ENCODE data around the gene MED27. TPM values are rescaled to one million over a fixed set of nuclear protein-coding genes. Genes with fewer than 3 reads are reported as not detected.

Gene MED27
- total and polyA plus RNA-seq, 2 of the 13 experiments (the other 11 are each of a cell fraction or from before 2014, with no cell fraction given): 16.9 to 19.0 TPM

GRCh38 chr9:131845305-131846298 is 234.1 kb downstream of the MED27 start:
- in situ Hi-C loops (cut with HindIII; ENCODE audit: extremely low pct_ligation_motif_present, low pct_unique_long_range_greater_than_20kb) (no loop called here), intact Hi-C loops (cut with micrococcal nuclease; ENCODE audit: unreplicated experiment) (no loop called here)
- ChIA-PET POLR2A (no interaction called here), CTCF (ENCODE audit: low intra/inter-chr PET ratio, low total read pairs) (no interaction called here)
- DNase-seq (ENCODE audit: low spot score): no peak
- TF ChIP-seq NONO (IDR thresholded peaks at IDR 0.05): no peak
- TF ChIP-seq NONO (CRISPR knock-in tag; conservative IDR thresholded peaks at IDR 0.05): 0 out of 2 replicates have a peak, but pooled peaks have one; percentile 16
- no peak for TF ChIP-seq PHF20 (CRISPR knock-in tag; IDR thresholded peaks at IDR 0.05)
- no TSS peak for BruUV-seq (replicated peaks)
- no peak for ATAC-seq
- H3K4me1 ChIP-seq (ENCODE audit: insufficient read depth, low read length): peaks cover 7% of the 10 kb centered on the region; the same call in 1 of the 2 replicates
- H3K4me2 ChIP-seq (ENCODE audit: low read depth, low read length): peak overlapping the region; percentile 58
- H4K20me1 ChIP-seq (ENCODE audit: insufficient read depth, low read length): no peaks in the 10 kb centered on the region
- H2AFZ ChIP-seq (ENCODE audit: low read length): no peak overlapping the region
- H3K79me2 ChIP-seq (ENCODE audit: insufficient read depth, low read length): no peaks in the 10 kb centered on the region
- peak overlapping the region in 1 of 3 experiments; percentile 43; a peak in 1 of 6 replicates for H3K4me3 ChIP-seq (replicated peaks in 1 of 3; ENCODE audit: insufficient read depth in 1 of 3, low read depth in 2 of 3, low read length in 3 of 3)
- no peak overlapping the region for H3K27ac ChIP-seq (ENCODE audit: extremely low read length, insufficient read depth, low read length)
- H3K36me3 ChIP-seq (replicated peaks in 1 of 2; ENCODE audit: control insufficient read depth in 1 of 2, insufficient read depth in 2 of 2, low read length in 2 of 2): no peaks in the 10 kb centered on the region
- no peaks in the 10 kb centered on the region for H3K9me3 ChIP-seq (ENCODE audit: low read length)
- H3K27me3 ChIP-seq (ENCODE audit: control insufficient read depth in 1 of 2, insufficient read depth in 2 of 2, low read length in 2 of 2): peaks cover 5 to 54% of the 10 kb centered on the region in 2 experiments; a peak in 4 of 5 replicates
- no peak overlapping the region for H3K9ac ChIP-seq (ENCODE audit: insufficient read depth, low read depth, low read length)
- FAIRE-seq: no peak
- 39% methylated on average over 29 of the region's 29 CpGs for WGBS (ENCODE audit: low lambda C conversion rate)

- H3K36me3 ChIP-seq (replicated peaks in 1 of 2; ENCODE audit: control insufficient read depth in 1 of 2, insufficient read depth in 2 of 2, low read length in 2 of 2): no peaks in the 10 kb centered on the region
- BruUV-seq (replicated peaks): no TSS peak
- DNase-seq (ENCODE audit: low spot score) (no peak), ATAC-seq (no peak), FAIRE-seq (no peak)
- no peak overlapping the region for H2AFZ ChIP-seq (ENCODE audit: low read length)
- no peaks in the 10 kb centered on the region for H3K9me3 ChIP-seq (ENCODE audit: low read length)
- peaks cover 7% of the 10 kb centered on the region; the same call in 1 of the 2 replicates for H3K4me1 ChIP-seq (ENCODE audit: insufficient read depth, low read length)
- ChIA-PET CTCF (ENCODE audit: low intra/inter-chr PET ratio, low total read pairs) (no interaction called here), POLR2A (no interaction called here)
- 58% methylated on average over 4 of the region's 4 CpGs for WGBS (ENCODE audit: low lambda C conversion rate)
- in situ Hi-C loops (cut with HindIII; ENCODE audit: extremely low pct_ligation_motif_present, low pct_unique_long_range_greater_than_20kb): no loop called here
- H3K9ac ChIP-seq (ENCODE audit: insufficient read depth, low read depth, low read length): no peak overlapping the region
- H3K27me3 ChIP-seq (ENCODE audit: control insufficient read depth in 1 of 2, insufficient read depth in 2 of 2, low read length in 2 of 2): peaks cover 5 to 60% of the 10 kb centered on the region in 2 experiments
- no peak overlapping the region for H3K4me2 ChIP-seq (ENCODE audit: low read depth, low read length)
- 0 out of 2 replicates have a peak, but pooled peaks cover 2% of the 10 kb centered on the region for H4K20me1 ChIP-seq (ENCODE audit: insufficient read depth, low read length)
- intact Hi-C loops (cut with micrococcal nuclease; ENCODE audit: unreplicated experiment): no loop called here
- no peak overlapping the region for H3K4me3 ChIP-seq (replicated peaks in 1 of 3; ENCODE audit: insufficient read depth in 1 of 3, low read depth in 2 of 3, low read length in 3 of 3)
- H3K79me2 ChIP-seq (ENCODE audit: insufficient read depth, low read length): no peaks in the 10 kb centered on the region
- TF ChIP-seq ZKSCAN5 (CRISPR knock-in tag; IDR thresholded peaks at IDR 0.05) (no peak), NAIF1 (CRISPR knock-in tag; IDR thresholded peaks at IDR 0.05; ENCODE audit: borderline replicate concordance) (no peak), ESRRA (CRISPR knock-in tag; IDR thresholded peaks at IDR 0.05; ENCODE audit: low read depth) (no peak), SRF (IDR thresholded peaks at IDR 0.05; ENCODE audit: low read depth, low read length) (no peak), ZNF883 (CRISPR knock-in tag; IDR thresholded peaks at IDR 0.05; ENCODE audit: not compliant biosample characterization) (no peak), PHB2 (IDR thresholded peaks at IDR 0.05; ENCODE audit: partially characterized antibody) (no peak), ZNF737 (CRISPR knock-in tag; IDR thresholded peaks at IDR 0.05; ENCODE audit: borderline replicate concordance) (no peak), ZSCAN29 (CRISPR knock-in tag; conservative IDR thresholded peaks at IDR 0.05) (no peak), NCOR1 (IDR thresholded peaks at IDR 0.05; ENCODE audit: borderline replicate concordance, low read length) (no peak), RORA (CRISPR knock-in tag; IDR thresholded peaks at IDR 0.05) (no peak)
- H3K27ac ChIP-seq (ENCODE audit: extremely low read length, insufficient read depth, low read length): no peak overlapping the region
Measured at GRCh38 chr9:131844745-131845118, 234.9 kb downstream of the MED27 start.
